Stimulated activated effector memory CD8-positive, alpha-beta T cell treated with anti-CD3 and anti-CD28 coated beads, Interleukin-12 subunit alpha, Interleukin-12 subunit beta, amount 100 ng/mL, for 72 hours (primary cell): ENCODE measurements around the gene SNRPD2.

Source experiments
- ATAC-seq: fragments of 150-1000 bp; cut with Tn5 transposase; 2 replicates; pipeline ENCODE4 v1.10.0; 2021
- DNase-seq, 2 donors: peaks; one replicate each; pipeline ENCODE4 v3.0.0; 2021 to 2022; ENCODE audit warnings: low spot score in 2 of 2
- H3K27ac Mint-ChIP-seq: one replicate; pipeline ENCODE4 v1.8.0; 2022; ENCODE audit warnings: mild to moderate bottlenecking, mixed read lengths
- H3K36me3 Mint-ChIP-seq: one replicate; pipeline ENCODE4 v1.8.0; 2022; ENCODE audit warnings: mild to moderate bottlenecking, mixed read lengths
- H3K4me1 Mint-ChIP-seq: one replicate; pipeline ENCODE4 v1.8.0; 2022; ENCODE audit warnings: mixed read lengths
- H3K4me3 Mint-ChIP-seq: one replicate; pipeline ENCODE4 v1.8.0; 2022; ENCODE audit warnings: mild to moderate bottlenecking, mixed read lengths
- H3K9me3 Mint-ChIP-seq: one replicate; pipeline ENCODE4 v1.8.0; 2022; ENCODE audit warnings: mixed read lengths

SNRPD2 gene

GRCh38 chr19:45646345-45646698 is 45.4 kb downstream of the SNRPD2 start:
- Mint-ChIP-seq H3K4me3 (peak overlapping the region; percentile 77), H3K27ac (peak overlapping the region; percentile 84), H3K4me1 (peaks cover 51% of the 10 kb centered on the region), H3K9me3 (no peaks in the 10 kb centered on the region), H3K36me3 (peaks cover 27% of the 10 kb centered on the region)
- ATAC-seq (no peak), DNase-seq (no peak)

- peaks cover 33% of the 10 kb centered on the region for H3K36me3 Mint-ChIP-seq
- H3K9me3 Mint-ChIP-seq, result no peaks in the 10 kb centered on the region
- DNase-seq (peak; percentile 76 to 93), ATAC-seq (peak; percentile 62)
- H3K4me1 Mint-ChIP-seq, result peaks cover 56% of the 10 kb centered on the region
- H3K27ac Mint-ChIP-seq, result peak overlapping the region; percentile 84
- H3K4me3 Mint-ChIP-seq, result peak overlapping the region; percentile 77
Measured at GRCh38 chr19:45645631-45646344, 46.0 kb downstream of the SNRPD2 start.

GRCh38 chr19:45645068-45645630 is 46.6 kb downstream of the SNRPD2 start:
- Mint-ChIP-seq H3K9me3 (no peaks in the 10 kb centered on the region), H3K36me3 (peaks cover 39% of the 10 kb centered on the region), H3K4me3 (peak overlapping the region; percentile 77), H3K4me1 (peaks cover 62% of the 10 kb centered on the region), H3K27ac (peak overlapping the region; percentile 84)
- ATAC-seq (no peak), DNase-seq (peak in 1 of 2 donors; percentile 56)

GRCh38 chr19:45643927-45644771 is 47.6 kb downstream of the SNRPD2 start:
- DNase-seq (peak in 1 of 2 donors; percentile 53), ATAC-seq (no peak)
- Mint-ChIP-seq H3K9me3 (no peaks in the 10 kb centered on the region), H3K36me3 (peaks cover 46% of the 10 kb centered on the region), H3K27ac (peak overlapping the region; percentile 84), H3K4me3 (peak overlapping the region; percentile 77), H3K4me1 (peaks cover 66% of the 10 kb centered on the region)

GRCh38 chr19:45643024-45643926 is 48.5 kb downstream of the SNRPD2 start:
- no peaks in the 10 kb centered on the region for H3K9me3 Mint-ChIP-seq
- DNase-seq (peak; percentile 97 to 99), ATAC-seq (peak; percentile 69)
- peak overlapping the region; percentile 77 for H3K4me3 Mint-ChIP-seq
- H3K4me1 Mint-ChIP-seq, result peaks cover 75% of the 10 kb centered on the region
- H3K36me3 Mint-ChIP-seq, result peaks cover 55% of the 10 kb centered on the region
- peak overlapping the region; percentile 96 for H3K27ac Mint-ChIP-seq

- H3K4me3 Mint-ChIP-seq, result peak overlapping the region; percentile 77
- ATAC-seq (peak; percentile 64), DNase-seq (peak; percentile 77 to 98)
- H3K27ac Mint-ChIP-seq, result peak overlapping the region; percentile 96
- peaks cover 73% of the 10 kb centered on the region for H3K36me3 Mint-ChIP-seq
- H3K4me1 Mint-ChIP-seq, result peaks cover 74% of the 10 kb centered on the region
- no peaks in the 10 kb centered on the region for H3K9me3 Mint-ChIP-seq
Measured at GRCh38 chr19:45641274-45642105, 50.3 kb downstream of the SNRPD2 start.

- Mint-ChIP-seq H3K36me3 (peaks cover 74% of the 10 kb centered on the region), H3K4me3 (peak overlapping the region; percentile 77), H3K9me3 (no peaks in the 10 kb centered on the region), H3K27ac (peak overlapping the region; percentile 96), H3K4me1 (peaks cover 67% of the 10 kb centered on the region)
- peak; percentile 57 to 88 for DNase-seq
- ATAC-seq, result no peak
Measured at GRCh38 chr19:45640849-45641273, 50.9 kb downstream of the SNRPD2 start.

GRCh38 chr19:45638930-45639729 is 52.6 kb downstream of the SNRPD2 start, which contains the start of gene EML2:
Gene EML2, minus strand, starts transcription at chr19:45639397. Its CDS starts 21 bp downstream, at chr19:45639376.
- DNase-seq (peak; percentile 49 to 79), ATAC-seq (no peak)
- H3K4me3 Mint-ChIP-seq, result peak within 1 kb of the TSS; percentile 77
- H3K4me1 Mint-ChIP-seq, result peaks cover 52% of the 10 kb centered on the region
- H3K27ac Mint-ChIP-seq, result peak within 1 kb of the TSS; percentile 96
- no peaks in the 10 kb centered on the region for H3K9me3 Mint-ChIP-seq
- H3K36me3 Mint-ChIP-seq, result peaks cover 86% of the 10 kb centered on the region

- ATAC-seq (no peak), DNase-seq (no peak)
- Mint-ChIP-seq H3K9me3 (no peaks in the 10 kb centered on the region), H3K4me1 (peaks cover 42% of the 10 kb centered on the region), H3K36me3 (peaks cover 94% of the 10 kb centered on the region), H3K27ac (peak overlapping the region; percentile 88), H3K4me3 (peak overlapping the region; percentile 77)
Measured at GRCh38 chr19:45637890-45638667, 53.7 kb downstream of the SNRPD2 start.
